Nephron progenitor cell (in vitro differentiated cells): Measurements from ENCODE around the gene LPIN1.

ENCODE experiments used
- DNase-seq: peaks from one replicate; pipeline ENCODE4 v3.0.0; 2021
- H3K27ac Mint-ChIP-seq: 2 replicates; pipeline ENCODE4 v1.8.0; 2021; ENCODE audit warnings: mild to moderate bottlenecking, moderate library complexity, mixed read lengths
- H3K27me3 Mint-ChIP-seq: 2 replicates; pipeline ENCODE4 v1.8.0; 2021; ENCODE audit warnings: mild to moderate bottlenecking, low read depth, mixed read lengths; ENCODE audit not compliant: poor library complexity
- H3K36me3 Mint-ChIP-seq: 2 replicates; pipeline ENCODE4 v1.8.0; 2021; ENCODE audit warnings: low read depth, mixed read lengths
- H3K4me1 Mint-ChIP-seq: 2 replicates; pipeline ENCODE4 v1.8.0; 2021; ENCODE audit warnings: mixed read lengths
- H3K4me3 Mint-ChIP-seq: 2 replicates; pipeline ENCODE4 v1.8.0; 2021; ENCODE audit warnings: mild to moderate bottlenecking, moderate library complexity, mixed read lengths
- H3K9me3 Mint-ChIP-seq: 2 replicates; pipeline ENCODE4 v1.8.0; 2021; ENCODE audit warnings: mild to moderate bottlenecking, moderate library complexity, mixed read lengths
- TF ChIP-seq, protein P1 (sequence below): fragments of 200-600 bp; sonication (generic); IDR thresholded peaks from 2 replicates; pipeline ENCODE4 v1.5.0; 2021; ENCODE audit warnings: antibody characterized with exemption

The LPIN1 gene

DNA sequence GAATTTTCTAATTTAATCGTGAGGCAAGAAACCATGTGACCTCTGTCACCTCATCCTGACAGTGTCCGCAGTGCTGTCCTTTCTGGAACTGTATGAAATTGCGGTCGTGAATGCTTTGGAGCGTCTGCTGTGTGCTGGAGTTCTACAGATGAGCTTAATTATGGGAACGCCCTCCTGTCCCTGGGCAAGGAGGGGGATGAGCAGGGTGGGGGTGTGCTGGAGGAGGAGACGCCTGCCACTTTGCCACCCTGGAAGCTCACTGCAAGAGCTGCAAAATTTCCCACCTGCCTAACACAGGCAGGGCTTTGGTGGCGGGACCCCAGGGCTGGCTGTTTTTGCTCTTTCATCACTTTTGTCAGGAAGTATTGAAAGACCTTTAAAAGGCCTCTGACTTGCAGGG is 6.5 kb downstream of the LPIN1 start:
- Mint-ChIP-seq H3K9me3 (peaks cover 2% of the 10 kb centered on the region), H3K4me1 (peaks cover 90% of the 10 kb centered on the region), H3K4me3 (no peak overlapping the region), H3K27me3 (peaks cover 4% of the 10 kb centered on the region), H3K36me3 (peaks cover 13% of the 10 kb centered on the region), H3K27ac (no peak overlapping the region)
- no peak for DNase-seq
- TF ChIP-seq, protein P1, sequence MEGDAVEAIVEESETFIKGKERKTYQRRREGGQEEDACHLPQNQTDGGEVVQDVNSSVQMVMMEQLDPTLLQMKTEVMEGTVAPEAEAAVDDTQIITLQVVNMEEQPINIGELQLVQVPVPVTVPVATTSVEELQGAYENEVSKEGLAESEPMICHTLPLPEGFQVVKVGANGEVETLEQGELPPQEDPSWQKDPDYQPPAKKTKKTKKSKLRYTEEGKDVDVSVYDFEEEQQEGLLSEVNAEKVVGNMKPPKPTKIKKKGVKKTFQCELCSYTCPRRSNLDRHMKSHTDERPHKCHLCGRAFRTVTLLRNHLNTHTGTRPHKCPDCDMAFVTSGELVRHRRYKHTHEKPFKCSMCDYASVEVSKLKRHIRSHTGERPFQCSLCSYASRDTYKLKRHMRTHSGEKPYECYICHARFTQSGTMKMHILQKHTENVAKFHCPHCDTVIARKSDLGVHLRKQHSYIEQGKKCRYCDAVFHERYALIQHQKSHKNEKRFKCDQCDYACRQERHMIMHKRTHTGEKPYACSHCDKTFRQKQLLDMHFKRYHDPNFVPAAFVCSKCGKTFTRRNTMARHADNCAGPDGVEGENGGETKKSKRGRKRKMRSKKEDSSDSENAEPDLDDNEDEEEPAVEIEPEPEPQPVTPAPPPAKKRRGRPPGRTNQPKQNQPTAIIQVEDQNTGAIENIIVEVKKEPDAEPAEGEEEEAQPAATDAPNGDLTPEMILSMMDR: no peak

DNA sequence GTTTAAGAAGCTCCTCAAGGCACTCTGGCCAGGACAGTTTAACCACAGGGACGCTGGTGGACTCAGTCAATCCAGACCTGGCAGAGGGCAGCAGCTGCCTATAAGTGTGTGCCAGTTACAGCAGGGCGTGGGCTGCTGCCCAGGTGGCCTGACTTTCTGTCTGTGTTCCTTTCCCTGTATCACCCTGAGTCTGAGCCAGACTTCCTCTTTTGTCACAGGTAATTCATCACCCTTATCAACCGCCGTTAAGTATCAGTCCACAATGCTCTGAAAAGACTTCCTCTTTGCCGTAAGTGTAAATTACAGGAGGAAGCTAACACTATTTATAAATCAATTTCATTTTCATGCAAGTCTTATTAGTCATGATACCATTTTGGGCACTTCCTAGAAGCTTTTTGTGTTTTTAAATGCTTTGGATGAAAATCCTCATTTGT is 7.0 kb downstream of the LPIN1 start:
- Mint-ChIP-seq H3K36me3 (peaks cover 18% of the 10 kb centered on the region), H3K4me3 (no peak overlapping the region), H3K27ac (peak overlapping the region; percentile 93), H3K9me3 (peaks cover 8% of the 10 kb centered on the region), H3K27me3 (peaks cover 4% of the 10 kb centered on the region), H3K4me1 (peaks cover 87% of the 10 kb centered on the region)
- TF ChIP-seq, protein P1: no peak
- DNase-seq: no peak

DNA sequence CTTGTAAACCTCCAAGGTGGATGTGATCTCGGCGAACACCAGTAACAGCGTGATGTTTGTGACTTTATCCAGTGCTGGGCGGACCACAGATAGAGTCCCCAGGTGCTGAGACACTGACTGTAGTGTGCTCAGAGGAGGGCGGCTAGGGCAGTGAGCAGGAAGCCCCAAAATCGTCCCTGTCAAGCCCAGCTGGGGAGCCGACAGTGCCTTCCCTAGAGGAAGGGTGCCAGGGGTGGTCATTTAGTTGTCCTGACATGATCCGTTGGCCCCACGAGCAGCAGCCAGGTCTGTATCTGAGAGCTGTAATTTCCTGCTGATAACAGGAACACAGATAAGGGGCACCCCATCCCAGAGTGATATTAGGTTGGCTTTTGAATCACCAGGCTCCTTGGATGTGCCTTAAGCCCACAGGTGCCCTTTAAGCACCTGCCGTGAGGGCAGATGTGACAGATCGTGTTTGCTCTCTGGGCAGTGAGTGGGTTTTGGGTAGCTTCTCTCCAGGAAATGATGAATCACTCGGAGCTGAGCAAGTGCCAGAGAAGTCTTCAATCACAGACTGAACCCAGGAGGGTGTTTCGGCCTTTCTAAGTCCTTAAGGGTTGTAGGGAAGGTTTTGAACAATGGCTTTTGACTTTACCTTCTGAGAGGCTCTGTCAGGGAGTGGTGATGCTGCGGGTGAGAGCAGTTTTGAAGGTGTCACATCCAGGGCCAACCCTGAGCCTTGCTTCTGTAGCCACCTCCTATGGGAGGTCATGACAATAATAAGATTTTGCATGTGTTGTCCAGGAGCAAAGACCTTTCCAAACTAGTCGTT is 7.7 kb downstream of the LPIN1 start:
- peaks cover 87% of the 10 kb centered on the region for H3K4me1 Mint-ChIP-seq
- peak overlapping the region; percentile 15 for H3K4me3 Mint-ChIP-seq
- peaks cover 4% of the 10 kb centered on the region for H3K27me3 Mint-ChIP-seq
- TF ChIP-seq, protein P1: no peak
- H3K27ac Mint-ChIP-seq: peak overlapping the region; percentile 93
- H3K36me3 Mint-ChIP-seq: peaks cover 25% of the 10 kb centered on the region
- peaks cover 14% of the 10 kb centered on the region for H3K9me3 Mint-ChIP-seq
- no peak for DNase-seq

DNA sequence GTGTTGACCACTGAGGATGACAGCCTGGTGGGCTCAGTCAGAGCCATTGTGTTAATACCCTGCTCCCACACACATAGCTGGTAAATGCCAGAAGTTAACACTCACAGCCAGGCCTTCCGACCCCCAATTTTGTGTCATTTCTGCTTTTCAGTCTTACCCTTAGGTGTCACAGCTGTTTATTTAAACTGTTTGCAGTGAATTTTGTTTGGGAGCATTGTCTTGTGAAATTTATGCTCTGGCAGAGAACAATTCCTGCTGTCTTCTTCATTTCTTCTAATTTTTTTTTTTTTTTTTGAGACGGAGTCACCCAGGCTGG is 8.2 kb downstream of the LPIN1 start:
- DNase-seq: no peak
- peak overlapping the region; percentile 93 for H3K27ac Mint-ChIP-seq

DNA sequence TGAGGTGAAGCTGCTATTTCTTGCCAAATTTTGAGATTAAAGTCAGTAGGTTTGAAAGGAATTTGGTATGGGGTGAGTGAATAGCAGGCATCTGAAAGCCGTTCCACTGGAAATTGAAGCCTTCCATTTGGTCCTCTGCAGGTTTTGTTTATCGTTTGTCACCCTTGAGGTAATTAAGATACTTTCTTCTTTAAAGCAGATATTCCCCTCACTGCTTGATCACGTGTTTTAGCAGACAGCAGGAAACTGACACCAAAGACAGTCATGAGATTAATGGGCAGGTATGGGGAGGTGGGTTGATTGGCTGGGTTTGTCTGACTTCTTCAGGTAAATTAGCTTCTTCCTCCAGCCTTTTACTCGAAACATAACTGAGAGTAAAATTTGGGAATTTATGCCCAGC is 10.7 kb downstream of the LPIN1 start:
- peak overlapping the region; percentile 23 for H3K4me3 Mint-ChIP-seq
- DNase-seq: no peak
- TF ChIP-seq, protein P1: no peak
- H3K36me3 Mint-ChIP-seq: peaks cover 46% of the 10 kb centered on the region
- H3K4me1 Mint-ChIP-seq: peaks cover 80% of the 10 kb centered on the region
- peaks cover 31% of the 10 kb centered on the region for H3K9me3 Mint-ChIP-seq
- peaks cover 4% of the 10 kb centered on the region for H3K27me3 Mint-ChIP-seq
- no peak overlapping the region for H3K27ac Mint-ChIP-seq

More for the DNA sequence above, 8.2 kb downstream of the LPIN1 start:
- peaks cover 28% of the 10 kb centered on the region for H3K36me3 Mint-ChIP-seq
- H3K4me1 Mint-ChIP-seq: peaks cover 83% of the 10 kb centered on the region
- H3K27me3 Mint-ChIP-seq: peaks cover 4% of the 10 kb centered on the region
- TF ChIP-seq, protein P1: no peak
- peaks cover 17% of the 10 kb centered on the region for H3K9me3 Mint-ChIP-seq
- no peak overlapping the region for H3K4me3 Mint-ChIP-seq

DNA sequence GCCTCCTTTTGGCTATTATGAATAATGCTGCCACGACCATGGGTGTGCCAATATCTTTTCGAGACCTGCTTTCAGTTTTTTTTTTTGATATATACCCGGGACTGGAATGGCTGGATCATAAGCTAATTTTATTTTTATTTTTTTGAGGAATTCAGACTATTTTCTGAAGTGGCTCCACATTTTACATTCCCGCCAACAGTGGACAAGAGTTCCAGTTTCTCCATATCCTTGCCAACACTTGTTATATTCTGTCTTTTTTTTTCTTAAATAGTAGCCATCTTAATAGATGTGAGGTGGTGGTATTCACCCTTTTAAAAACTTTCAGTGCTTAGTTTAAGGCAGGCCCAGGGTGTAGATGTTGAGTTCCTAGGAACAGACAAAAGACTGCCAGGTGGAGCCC is 11.8 kb downstream of the LPIN1 start:
- Mint-ChIP-seq H3K9me3 (peaks cover 31% of the 10 kb centered on the region), H3K36me3 (peaks cover 53% of the 10 kb centered on the region), H3K27me3 (peaks cover 4% of the 10 kb centered on the region), H3K4me1 (peaks cover 81% of the 10 kb centered on the region), H3K27ac (no peak overlapping the region), H3K4me3 (no peak overlapping the region)
- DNase-seq: no peak
- TF ChIP-seq, protein P1: no peak
